ENCODE results near the gene CWF19L1.

The CWF19L1 gene

DNA sequence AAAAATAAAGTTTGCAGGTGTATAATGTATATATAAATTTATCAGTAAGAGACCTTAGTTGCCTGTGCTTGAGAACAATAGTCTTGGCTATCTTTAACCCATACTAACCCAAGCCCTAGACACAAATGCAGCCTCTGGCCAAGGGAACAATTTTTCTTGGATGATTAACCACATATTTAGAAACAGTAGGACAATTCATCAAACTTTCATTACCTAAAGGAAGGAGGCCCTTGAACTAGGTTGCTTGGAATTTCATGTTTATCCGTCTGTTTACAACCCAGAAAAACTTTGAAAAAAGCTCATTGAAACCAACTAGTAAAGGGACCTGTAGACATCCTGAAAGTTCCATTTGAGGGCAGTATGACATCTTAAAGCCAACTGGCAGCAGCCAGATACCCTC is 72.7 kb downstream of the CWF19L1 start:
- no peaks in the 10 kb centered on the region for H3K27me3 ChIP-seq
- no peak for DNase-seq
- intact Hi-C loops (cut with DNase I; ENCODE audit: low total_unique reads), result no loop called here
- TF ChIP-seq, protein P1, sequence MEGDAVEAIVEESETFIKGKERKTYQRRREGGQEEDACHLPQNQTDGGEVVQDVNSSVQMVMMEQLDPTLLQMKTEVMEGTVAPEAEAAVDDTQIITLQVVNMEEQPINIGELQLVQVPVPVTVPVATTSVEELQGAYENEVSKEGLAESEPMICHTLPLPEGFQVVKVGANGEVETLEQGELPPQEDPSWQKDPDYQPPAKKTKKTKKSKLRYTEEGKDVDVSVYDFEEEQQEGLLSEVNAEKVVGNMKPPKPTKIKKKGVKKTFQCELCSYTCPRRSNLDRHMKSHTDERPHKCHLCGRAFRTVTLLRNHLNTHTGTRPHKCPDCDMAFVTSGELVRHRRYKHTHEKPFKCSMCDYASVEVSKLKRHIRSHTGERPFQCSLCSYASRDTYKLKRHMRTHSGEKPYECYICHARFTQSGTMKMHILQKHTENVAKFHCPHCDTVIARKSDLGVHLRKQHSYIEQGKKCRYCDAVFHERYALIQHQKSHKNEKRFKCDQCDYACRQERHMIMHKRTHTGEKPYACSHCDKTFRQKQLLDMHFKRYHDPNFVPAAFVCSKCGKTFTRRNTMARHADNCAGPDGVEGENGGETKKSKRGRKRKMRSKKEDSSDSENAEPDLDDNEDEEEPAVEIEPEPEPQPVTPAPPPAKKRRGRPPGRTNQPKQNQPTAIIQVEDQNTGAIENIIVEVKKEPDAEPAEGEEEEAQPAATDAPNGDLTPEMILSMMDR (IDR thresholded peaks at IDR 0.05), result no peak
- H3K9me3 ChIP-seq, result no peaks in the 10 kb centered on the region
- no peaks in the 10 kb centered on the region for H3K4me1 ChIP-seq
- no peak overlapping the region for H3K4me3 ChIP-seq
- peaks cover 75 to 95% (median 87%) of the 10 kb centered on the region in 3 donors for H3K36me3 ChIP-seq
- no peak overlapping the region for H3K27ac ChIP-seq

DNA sequence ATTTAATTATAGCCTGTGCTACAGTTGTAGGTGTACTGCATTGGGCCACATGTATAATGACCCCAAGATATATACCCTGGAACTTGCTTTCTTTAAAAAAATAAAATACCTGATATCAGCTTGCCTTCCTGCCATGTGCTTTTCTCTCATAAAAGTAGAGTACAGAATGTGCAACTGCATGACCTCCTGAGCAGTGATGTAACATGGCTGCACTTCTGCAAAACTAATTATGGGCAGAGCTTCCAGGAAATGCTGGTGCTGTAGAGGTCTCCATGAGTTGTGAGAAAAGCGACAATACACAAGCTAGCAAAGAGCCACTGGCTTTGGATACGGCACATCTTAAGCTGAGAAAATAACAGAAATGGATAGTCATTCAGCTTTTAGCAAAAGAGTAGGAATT is 75.1 kb downstream of the CWF19L1 start:
- no peak overlapping the region for H3K27ac ChIP-seq
- TF ChIP-seq, protein P1 (IDR thresholded peaks at IDR 0.05), result no peak
- no peaks in the 10 kb centered on the region for H3K27me3 ChIP-seq
- no peak overlapping the region for H3K4me3 ChIP-seq
- intact Hi-C loops (cut with DNase I; ENCODE audit: low total_unique reads), result no loop called here
- H3K36me3 ChIP-seq, result peaks cover 54 to 72% (median 70%) of the 10 kb centered on the region in 3 donors
- peak in 1 of 2 donors; percentile 38 for DNase-seq
- H3K9me3 ChIP-seq, result no peaks in the 10 kb centered on the region
- peaks cover 0 to 4% (median 2%) of the 10 kb centered on the region in 4 donors for H3K4me1 ChIP-seq

DNA sequence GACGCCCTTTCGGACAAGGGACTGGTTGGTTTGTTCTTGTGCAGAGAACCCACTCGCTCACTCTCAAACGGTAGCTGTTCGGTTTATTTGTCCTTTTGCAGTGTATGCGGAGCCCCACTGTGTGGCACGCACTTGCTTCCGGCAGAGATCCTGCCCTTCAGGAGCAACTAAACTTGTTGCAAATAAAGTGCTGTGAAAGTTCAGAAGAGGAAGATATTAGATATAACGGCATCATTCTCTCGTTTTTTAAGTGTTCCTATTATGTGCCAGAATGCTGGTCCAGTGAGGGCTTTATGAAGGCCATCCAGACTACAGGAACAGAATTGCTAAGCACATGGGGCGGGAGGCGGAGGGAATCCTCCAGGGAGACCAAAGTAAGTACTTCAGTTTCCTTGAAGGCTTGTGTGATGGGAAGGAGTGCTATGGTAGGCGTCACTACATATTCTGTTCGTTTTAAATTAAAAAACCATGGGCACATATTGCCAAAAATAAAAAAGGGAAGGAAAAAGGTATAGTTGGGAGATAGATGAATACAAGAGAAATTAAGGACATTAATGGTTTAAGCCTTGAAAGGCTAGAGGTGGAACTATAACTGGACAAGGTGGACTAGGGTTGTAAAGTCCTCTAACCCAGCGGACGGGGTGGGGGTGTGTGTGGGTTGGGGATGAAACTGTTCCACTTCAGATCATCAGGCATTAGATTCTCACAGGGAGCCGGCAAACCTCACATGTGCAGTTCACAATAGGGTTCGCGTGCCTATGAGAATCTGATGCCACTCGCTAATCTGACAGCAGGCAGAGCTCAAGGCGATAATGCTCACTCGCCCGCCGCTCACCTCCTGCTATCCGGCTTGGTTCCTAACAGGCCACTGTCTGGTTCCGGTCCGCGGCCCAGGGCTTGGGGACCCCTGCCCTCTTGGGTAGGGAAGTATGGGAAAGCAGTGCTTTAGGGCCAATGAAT is 80.9 kb downstream of the CWF19L1 start:
- H3K9me3 ChIP-seq, result no peaks in the 10 kb centered on the region
- DNase-seq, result peak; percentile 49 to 68
- intact Hi-C loops (cut with DNase I; ENCODE audit: low total_unique reads), result no loop called here

DNA sequence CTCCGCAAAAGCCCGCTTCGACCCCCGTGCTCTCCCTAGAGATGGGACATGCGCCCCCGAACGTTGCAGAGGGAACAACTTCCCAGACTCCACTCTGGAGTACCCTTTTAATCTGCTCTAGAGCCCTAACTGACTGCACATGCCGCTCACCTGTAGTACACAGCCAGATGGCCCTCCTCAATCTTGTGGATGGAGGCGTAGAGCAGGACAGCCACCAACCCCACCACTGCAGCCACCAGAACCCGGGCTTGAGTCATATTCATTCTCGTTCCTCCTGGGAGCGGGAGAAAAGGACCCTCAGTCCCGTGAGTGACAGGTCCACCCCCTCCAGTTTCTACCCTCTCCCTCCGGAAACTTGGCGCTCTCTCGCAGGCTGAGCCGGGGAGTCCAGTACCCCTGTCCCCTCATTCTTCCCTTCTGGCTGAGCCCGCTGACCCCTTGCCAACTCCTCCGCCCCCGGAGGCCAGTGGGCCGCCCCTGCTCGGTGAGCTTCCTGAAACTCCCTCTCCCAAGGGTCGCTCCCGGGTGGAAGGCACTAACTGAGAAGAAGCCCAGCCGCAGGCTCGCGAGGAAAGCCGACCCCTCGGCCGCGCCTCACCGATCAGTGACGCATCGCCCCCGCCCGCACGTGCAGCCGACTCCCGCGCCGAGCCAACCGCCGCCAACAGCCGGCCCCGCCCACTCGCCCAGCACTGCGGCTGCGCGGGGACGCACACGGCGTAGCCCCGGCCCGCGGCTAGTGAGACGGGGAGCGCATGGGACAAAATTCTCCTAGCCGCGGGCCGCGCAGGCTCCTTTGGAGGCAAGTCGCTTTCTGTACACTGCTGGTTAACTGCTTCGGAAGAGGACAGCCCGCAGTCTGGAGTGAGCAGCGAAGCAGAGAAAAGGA is 81.8 kb downstream of the CWF19L1 start, which contains the start of gene ERLIN1:
Gene ERLIN1 (minus strand): TSS at position 666 of the 889 bp plus-strand sequence. CDS start 403 bp downstream, at position 263.
- Histone ChIP-seq H3K27me3 (no peaks in the 10 kb centered on the region), H3K9me3 (no peaks in the 10 kb centered on the region), H3K4me3 (peak within 1 kb of the TSS; percentile 85 to 98), H3K36me3 (peaks cover 4 to 22% (median 9%) of the 10 kb centered on the region in 3 donors), H3K4me1 (peaks cover 0 to 29% (median 11%) of the 10 kb centered on the region in 4 donors), H3K27ac (peak within 1 kb of the TSS; percentile 90 to 91)
- intact Hi-C loops (cut with DNase I; ENCODE audit: low total_unique reads), result no loop called here
- TF ChIP-seq, protein P1 (IDR thresholded peaks at IDR 0.05), result no peak
- DNase-seq, result peak; percentile 88 to 95

More for the DNA sequence above, 80.9 kb downstream of the CWF19L1 start:
- Histone ChIP-seq H3K4me1 (peaks cover 0 to 29% (median 11%) of the 10 kb centered on the region in 4 donors), H3K4me3 (peak overlapping the region; percentile 85 to 98), H3K27me3 (no peaks in the 10 kb centered on the region), H3K36me3 (peaks cover 13 to 29% (median 19%) of the 10 kb centered on the region in 3 donors), H3K27ac (peak overlapping the region; percentile 90 to 91)
- TF ChIP-seq, protein P1 (IDR thresholded peaks at IDR 0.05), result no peak

DNA sequence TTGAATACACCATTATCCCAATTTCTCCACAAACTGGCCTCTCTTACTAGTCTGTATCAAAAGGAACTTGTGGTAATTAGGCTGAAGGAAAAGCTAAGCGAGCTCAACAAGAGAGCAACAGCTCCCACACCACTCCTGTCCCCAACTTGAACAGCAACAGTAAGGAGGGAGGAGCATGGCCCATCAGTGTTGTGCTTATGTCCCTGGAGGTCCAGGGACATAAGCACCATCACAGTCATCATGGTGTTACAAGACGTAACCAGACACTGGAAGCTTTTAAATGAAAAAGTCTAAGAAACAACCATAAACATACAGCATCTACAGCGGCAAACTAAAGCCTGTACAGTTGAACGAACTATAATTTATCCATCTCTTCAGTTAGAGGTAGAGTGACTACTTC is 82.6 kb downstream of the CWF19L1 start:
- H3K36me3 ChIP-seq, result peaks cover 0 to 19% (median 2%) of the 10 kb centered on the region in 3 donors
- DNase-seq, result no peak
- peak overlapping the region; percentile 85 to 98 for H3K4me3 ChIP-seq
- no peaks in the 10 kb centered on the region for H3K27me3 ChIP-seq
- peak overlapping the region; percentile 90 to 91 for H3K27ac ChIP-seq
- TF ChIP-seq, protein P1 (IDR thresholded peaks at IDR 0.05), result no peak
- H3K4me1 ChIP-seq, result peaks cover 0 to 29% (median 11%) of the 10 kb centered on the region in 4 donors
- H3K9me3 ChIP-seq, result no peaks in the 10 kb centered on the region
- intact Hi-C loops (cut with DNase I; ENCODE audit: low total_unique reads), result no loop called here

Data from tibial artery (tissue), 4 donors.